Measurements from ENCODE around the gene ATP8A2.

ATP8A2 gene

DNA sequence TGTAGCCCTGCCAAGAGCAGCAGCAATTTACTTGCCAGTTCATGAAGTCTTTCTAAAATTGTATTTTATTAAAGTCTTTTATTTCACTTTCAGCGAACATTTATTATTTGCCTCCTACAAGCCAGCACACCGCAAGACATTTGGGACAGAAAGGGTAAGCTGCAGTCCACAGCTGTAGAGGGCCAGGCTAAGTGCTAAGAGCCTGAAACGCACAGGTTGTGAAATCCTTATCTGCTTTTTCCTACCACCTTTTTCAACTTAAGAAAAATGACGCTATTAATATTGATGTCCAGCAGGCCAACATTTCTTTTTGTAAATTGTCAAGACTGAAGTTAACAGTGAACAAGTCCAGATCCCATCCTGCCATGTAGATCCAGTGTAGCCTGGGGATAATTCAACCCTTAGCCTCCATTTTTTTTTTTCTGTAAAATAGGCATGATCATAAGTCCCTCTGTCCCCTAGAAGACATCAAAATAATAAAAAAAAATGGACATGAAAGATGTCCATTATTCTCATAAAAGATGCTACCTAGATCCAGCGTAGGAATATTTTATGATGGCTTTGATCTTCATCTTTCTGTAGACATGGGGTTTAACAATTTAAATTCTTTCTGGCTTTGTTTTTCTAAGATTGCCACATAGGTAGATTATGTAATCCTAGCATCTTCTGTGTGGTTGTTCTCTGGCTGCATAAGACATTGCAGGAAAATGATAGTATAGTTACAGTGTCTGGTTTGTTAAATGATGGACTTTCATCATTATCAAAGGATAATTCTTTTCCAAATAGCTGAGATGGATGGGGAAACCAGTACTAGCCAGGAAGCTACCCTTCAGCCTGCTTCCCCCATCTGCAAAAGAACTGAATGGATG lies 551.7 kb downstream of the ATP8A2 start:
- TF ChIP-seq ZFX (IDR thresholded peaks at IDR 0.05) (no peak), CTCF (conservative IDR thresholded peaks at IDR 0.05) (no peak)
- H3K27ac ChIP-seq: no peak overlapping the region

DNA sequence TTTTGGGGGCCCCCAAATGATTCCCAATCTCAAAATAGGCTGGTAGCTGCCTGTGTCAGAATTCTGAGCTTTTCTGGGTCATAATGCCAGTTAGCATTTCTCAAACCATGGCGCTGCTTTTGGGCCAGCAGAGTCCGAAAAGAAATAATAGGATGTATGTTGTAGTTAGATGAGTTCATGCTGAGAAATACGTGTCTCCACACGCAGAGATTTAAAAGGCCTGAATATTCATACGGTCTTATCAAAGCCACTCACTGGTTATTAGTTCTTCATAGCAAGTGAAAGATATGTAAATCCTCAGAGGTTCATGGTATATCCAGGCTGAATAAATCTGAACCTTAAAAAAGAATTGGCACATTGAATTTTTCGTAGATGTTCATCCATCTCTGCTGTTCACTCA lies 555.6 kb downstream of the ATP8A2 start:
- TF ChIP-seq ZFX (IDR thresholded peaks at IDR 0.05) (no peak), CTCF (conservative IDR thresholded peaks at IDR 0.05) (no peak)
- no peak overlapping the region for H3K27ac ChIP-seq

- no peak overlapping the region for H3K27ac ChIP-seq
- TF ChIP-seq ZFX (IDR thresholded peaks at IDR 0.05) (no peak), CTCF (conservative IDR thresholded peaks at IDR 0.05) (no peak)
Observed at GRCh38 chr13:25927932-25928331, 556.2 kb downstream of the ATP8A2 start.

DNA sequence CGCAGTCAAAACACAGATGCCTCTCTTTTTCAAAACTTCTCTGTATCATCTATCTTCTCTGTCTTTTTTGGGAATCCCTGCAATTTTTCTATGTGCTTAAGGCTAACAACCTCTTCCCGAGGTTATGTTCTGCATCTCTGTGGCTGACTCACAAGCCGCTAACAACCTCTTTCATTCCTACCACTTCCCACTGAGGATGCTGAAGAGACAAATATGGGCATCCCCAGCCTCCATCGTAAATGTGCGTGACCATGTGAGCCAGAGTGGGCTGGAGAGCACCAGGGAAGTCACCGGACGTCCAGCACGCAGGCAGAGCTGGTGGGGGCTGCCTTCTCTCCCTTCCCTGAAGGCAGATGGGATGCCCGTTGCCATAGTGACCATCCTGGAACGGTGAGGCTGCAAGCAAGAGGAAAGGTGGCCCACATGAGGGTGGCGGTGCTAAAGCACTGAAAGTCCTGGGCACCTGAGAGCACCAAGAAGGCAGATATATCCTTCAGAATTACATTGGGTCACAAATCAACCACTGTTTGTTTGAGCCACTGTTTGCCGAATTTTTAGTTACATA lies 557.2 kb downstream of the ATP8A2 start:
- TF ChIP-seq ZFX (IDR thresholded peaks at IDR 0.05): no peak
- no peak for TF ChIP-seq CTCF (conservative IDR thresholded peaks at IDR 0.05)
- H3K27ac ChIP-seq: no peak overlapping the region

DNA sequence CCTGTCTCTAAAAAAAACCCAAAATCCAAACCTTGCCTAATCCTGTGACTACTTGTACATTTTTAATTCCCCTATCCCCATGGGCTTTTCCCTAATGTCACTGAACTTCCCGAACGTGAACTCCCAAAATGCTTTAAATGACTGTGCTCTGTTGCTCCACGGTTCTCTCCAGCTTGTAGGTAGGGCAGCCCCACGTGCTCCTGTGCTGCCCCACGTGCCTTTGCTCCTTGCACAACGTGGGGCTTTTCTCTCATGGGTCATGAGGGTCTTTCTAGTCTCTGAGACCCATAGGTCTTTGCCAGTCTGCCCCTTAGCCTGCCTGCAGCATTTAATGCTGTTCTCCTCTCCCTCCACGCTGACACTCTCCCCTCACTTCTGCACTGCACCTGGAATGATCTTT lies 558.0 kb downstream of the ATP8A2 start:
- no peak overlapping the region for H3K27ac ChIP-seq
- TF ChIP-seq CTCF (conservative IDR thresholded peaks at IDR 0.05) (no peak), ZFX (IDR thresholded peaks at IDR 0.05) (no peak; the same call in 1 of the 2 replicates)

- no peak for TF ChIP-seq ZFX (IDR thresholded peaks at IDR 0.05)
- TF ChIP-seq CTCF (conservative IDR thresholded peaks at IDR 0.05): no peak
- H3K27ac ChIP-seq: no peak overlapping the region
Observed at GRCh38 chr13:25930653-25931052, 558.9 kb downstream of the ATP8A2 start.

DNA sequence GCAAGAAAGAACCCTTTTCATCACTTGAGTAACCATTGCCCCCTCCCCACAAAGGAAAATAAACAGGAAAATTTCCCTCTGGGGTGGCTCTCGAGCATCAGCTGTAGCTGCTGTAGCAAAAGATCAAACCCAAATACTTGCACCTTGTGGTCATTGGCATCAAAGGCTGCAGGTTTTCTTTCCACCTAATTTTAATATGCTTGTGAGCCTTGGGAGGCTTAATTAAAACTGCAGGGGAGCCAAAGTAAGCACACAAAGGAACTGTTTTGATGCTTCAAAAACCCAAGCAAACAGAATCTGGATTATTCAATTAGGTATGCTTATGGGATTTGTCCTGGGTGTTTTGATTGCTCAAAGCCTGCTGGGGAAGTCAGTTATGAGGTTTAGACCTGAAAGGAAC lies 560.6 kb downstream of the ATP8A2 start:
- no peak overlapping the region for H3K27ac ChIP-seq
- TF ChIP-seq ZFX (IDR thresholded peaks at IDR 0.05): no peak
- TF ChIP-seq CTCF (conservative IDR thresholded peaks at IDR 0.05): no peak
